ENCODE data around the gene MCM8. TPM values are rescaled to one million over a fixed set of nuclear protein-coding genes. Genes with fewer than 3 reads are reported as not detected.

Gene MCM8
- total RNA-seq, 1 donor from 2014 or later, result 7.1 TPM

DNA sequence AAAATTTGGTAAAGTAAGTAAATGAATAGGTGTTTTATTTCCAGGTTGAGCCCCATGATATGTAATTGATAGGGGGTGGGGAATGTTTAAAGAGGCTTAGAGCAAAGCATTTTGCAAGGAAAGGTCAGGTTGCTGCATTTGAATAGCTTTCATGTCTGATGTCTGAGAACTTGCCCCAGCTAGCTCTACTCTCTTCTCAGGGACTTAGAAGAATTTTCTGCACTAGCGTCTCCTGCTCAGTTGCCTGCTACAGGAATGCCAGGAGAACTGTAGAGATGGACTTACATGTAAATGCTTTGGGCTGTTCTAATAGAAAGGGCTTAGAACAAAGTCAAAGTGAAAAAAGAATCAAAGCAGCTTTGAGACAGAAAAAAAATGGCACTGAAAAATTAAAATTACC is 35.6 kb upstream of the MCM8 start:
- TF ChIP-seq, protein P1, sequence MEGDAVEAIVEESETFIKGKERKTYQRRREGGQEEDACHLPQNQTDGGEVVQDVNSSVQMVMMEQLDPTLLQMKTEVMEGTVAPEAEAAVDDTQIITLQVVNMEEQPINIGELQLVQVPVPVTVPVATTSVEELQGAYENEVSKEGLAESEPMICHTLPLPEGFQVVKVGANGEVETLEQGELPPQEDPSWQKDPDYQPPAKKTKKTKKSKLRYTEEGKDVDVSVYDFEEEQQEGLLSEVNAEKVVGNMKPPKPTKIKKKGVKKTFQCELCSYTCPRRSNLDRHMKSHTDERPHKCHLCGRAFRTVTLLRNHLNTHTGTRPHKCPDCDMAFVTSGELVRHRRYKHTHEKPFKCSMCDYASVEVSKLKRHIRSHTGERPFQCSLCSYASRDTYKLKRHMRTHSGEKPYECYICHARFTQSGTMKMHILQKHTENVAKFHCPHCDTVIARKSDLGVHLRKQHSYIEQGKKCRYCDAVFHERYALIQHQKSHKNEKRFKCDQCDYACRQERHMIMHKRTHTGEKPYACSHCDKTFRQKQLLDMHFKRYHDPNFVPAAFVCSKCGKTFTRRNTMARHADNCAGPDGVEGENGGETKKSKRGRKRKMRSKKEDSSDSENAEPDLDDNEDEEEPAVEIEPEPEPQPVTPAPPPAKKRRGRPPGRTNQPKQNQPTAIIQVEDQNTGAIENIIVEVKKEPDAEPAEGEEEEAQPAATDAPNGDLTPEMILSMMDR (IDR thresholded peaks at IDR 0.05), result no peak
- Mint-ChIP-seq H3K36me3 (ENCODE audit: unreplicated experiment) (no peaks in the 10 kb centered on the region), H3K4me1 (ENCODE audit: unreplicated experiment) (peaks cover 15% of the 10 kb centered on the region), H3K4me3 (ENCODE audit: unreplicated experiment) (no peak overlapping the region), H3K27ac (ENCODE audit: unreplicated experiment) (no peak overlapping the region), H3K9me3 (ENCODE audit: unreplicated experiment) (no peaks in the 10 kb centered on the region), H3K27me3 (ENCODE audit: unreplicated experiment) (peaks cover 31% of the 10 kb centered on the region)
- no peak for DNase-seq (ENCODE audit: extremely low spot score, unreplicated experiment)

DNA sequence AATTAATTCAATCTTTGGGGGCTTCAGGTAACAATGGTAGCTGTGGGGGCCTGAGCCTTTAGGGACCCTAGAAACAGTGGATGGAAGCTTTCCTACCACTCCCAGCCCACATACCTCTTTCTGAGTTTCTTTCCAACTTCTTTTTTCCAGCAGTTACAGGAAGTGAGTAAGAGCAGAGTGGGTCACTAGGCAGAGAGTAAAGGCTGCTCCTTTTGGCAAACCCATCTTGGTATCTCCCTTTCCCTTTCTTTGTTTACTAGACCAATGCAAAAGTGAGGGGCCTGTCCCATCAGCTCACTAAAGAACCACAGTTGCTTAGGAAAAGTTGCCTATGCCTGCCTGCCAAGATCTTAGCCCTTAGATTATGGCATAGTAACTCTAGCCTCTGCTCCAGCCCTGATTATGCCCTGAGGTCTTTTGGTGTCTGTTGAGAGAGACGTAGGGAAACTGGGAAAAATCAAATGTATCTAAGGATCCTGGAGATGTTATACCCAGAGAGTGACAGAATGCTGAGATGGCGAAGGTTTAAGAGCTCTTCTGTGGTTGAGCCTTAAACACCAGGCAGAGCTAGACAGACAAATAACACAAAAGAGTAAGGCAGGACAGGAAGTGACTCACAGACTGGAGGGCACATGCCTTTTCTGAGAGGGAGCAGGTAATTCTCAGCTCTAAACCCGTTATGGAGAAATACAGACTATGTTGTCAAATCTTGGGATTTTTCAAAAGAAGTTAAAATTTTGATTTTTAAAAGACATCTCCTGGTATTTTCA is 31.4 kb upstream of the MCM8 start:
- Mint-ChIP-seq H3K4me3 (ENCODE audit: unreplicated experiment) (no peak overlapping the region), H3K36me3 (ENCODE audit: unreplicated experiment) (no peaks in the 10 kb centered on the region), H3K4me1 (ENCODE audit: unreplicated experiment) (peaks cover 6% of the 10 kb centered on the region), H3K27ac (ENCODE audit: unreplicated experiment) (no peak overlapping the region), H3K27me3 (ENCODE audit: unreplicated experiment) (peaks cover 18% of the 10 kb centered on the region), H3K9me3 (ENCODE audit: unreplicated experiment) (no peaks in the 10 kb centered on the region)
- DNase-seq (ENCODE audit: extremely low spot score, unreplicated experiment), result no peak
- TF ChIP-seq, protein P1 (IDR thresholded peaks at IDR 0.05), result no peak

DNA sequence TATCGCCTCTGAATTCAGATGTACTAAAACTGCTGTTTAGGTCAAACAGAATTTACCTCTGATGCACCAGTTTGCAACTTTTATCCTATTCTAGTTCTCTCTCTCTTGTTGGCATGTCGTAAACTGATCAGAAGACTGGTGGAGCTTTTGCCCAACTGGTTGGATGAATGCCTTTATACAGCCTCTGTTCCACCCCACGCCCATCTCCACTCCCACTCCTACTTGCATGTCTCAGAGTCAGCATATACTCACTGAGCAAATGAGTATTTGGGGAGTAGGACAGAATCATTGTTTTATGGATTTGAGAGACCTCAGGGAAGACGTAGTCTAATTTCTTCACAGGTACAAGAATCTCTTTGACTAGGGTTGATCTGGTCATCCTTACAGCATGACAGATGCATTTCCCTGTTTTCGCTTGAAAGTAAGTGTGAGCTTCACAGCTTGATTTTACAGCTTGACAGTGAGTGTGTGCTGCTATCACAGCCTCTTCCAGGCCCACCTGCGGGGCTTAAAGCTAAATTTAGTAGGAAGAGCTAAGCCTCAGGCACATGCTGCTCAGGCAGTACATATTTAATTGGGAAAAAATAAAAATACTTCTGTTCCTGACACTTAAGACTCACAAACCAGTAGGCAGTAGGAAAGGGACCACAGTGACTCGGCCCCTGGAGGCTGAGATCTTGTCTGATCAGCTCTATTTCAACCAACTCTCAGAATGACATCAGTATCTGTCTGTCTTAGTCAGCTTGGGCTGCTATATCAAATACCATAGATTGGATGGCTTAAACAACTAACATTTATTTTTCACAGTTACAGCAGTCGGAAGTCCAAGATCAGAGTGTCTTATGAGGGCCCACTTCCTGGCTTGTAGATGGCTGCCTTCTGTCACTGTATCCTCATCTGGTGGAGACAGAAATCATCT is 30.6 kb upstream of the MCM8 start:
- DNase-seq (ENCODE audit: extremely low spot score, unreplicated experiment), result no peak
- Mint-ChIP-seq H3K27me3 (ENCODE audit: unreplicated experiment) (peaks cover 13% of the 10 kb centered on the region), H3K27ac (ENCODE audit: unreplicated experiment) (no peak overlapping the region), H3K9me3 (ENCODE audit: unreplicated experiment) (no peaks in the 10 kb centered on the region), H3K4me3 (ENCODE audit: unreplicated experiment) (no peak overlapping the region), H3K36me3 (ENCODE audit: unreplicated experiment) (no peaks in the 10 kb centered on the region), H3K4me1 (ENCODE audit: unreplicated experiment) (peaks cover 6% of the 10 kb centered on the region)
- TF ChIP-seq, protein P1 (IDR thresholded peaks at IDR 0.05), result no peak

DNA sequence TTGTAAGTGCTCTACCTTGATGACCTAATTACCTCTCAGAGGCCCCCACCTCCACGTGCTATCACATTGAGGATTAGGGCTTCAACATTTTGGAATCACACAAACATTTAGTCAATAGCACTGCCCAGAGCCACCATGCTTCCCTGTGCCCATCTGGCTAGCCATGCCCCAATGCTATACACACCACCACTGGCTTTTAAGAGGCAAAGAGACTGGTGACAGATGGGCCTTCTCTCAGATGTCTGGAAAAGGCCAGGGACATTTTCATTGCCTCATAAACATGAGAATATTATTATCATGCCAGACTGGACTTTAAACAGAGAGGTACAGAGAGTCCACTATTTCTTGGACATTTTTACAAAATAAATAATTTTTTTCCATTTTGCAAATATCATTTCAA is 29.9 kb upstream of the MCM8 start:
- H3K27ac Mint-ChIP-seq (ENCODE audit: unreplicated experiment), result no peak overlapping the region
- no peaks in the 10 kb centered on the region for H3K9me3 Mint-ChIP-seq (ENCODE audit: unreplicated experiment)
- H3K36me3 Mint-ChIP-seq (ENCODE audit: unreplicated experiment), result no peaks in the 10 kb centered on the region
- no peak overlapping the region for H3K4me3 Mint-ChIP-seq (ENCODE audit: unreplicated experiment)
- H3K27me3 Mint-ChIP-seq (ENCODE audit: unreplicated experiment), result peaks cover 11% of the 10 kb centered on the region
- peaks cover 6% of the 10 kb centered on the region for H3K4me1 Mint-ChIP-seq (ENCODE audit: unreplicated experiment)
- TF ChIP-seq, protein P1 (IDR thresholded peaks at IDR 0.05), result no peak
- no peak for DNase-seq (ENCODE audit: extremely low spot score, unreplicated experiment)

DNA sequence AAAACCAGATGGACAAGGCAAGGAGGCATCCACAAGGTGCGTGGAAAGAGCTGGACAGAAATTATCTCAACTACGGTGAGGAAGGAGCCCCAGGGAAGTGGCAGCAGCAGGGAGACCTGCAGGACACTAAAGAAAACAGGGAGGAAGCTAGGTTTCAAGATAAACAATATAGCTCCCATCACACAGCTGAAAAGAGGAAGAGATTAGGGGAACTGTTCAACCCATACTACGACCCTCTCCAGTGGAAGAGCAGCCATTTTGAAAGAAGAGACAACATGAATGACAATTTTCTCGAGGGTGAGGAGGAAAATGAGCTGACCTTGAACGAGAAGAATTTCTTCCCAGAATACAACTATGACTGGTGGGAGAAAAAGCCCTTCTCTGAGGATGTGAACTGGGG is 27.0 kb upstream of the MCM8 start:
- no peak overlapping the region for H3K27ac Mint-ChIP-seq (ENCODE audit: unreplicated experiment)
- no peak overlapping the region for H3K4me3 Mint-ChIP-seq (ENCODE audit: unreplicated experiment)
- peaks cover 21% of the 10 kb centered on the region for H3K27me3 Mint-ChIP-seq (ENCODE audit: unreplicated experiment)
- no peaks in the 10 kb centered on the region for H3K36me3 Mint-ChIP-seq (ENCODE audit: unreplicated experiment)
- DNase-seq (ENCODE audit: extremely low spot score, unreplicated experiment), result no peak
- peaks cover 6% of the 10 kb centered on the region for H3K4me1 Mint-ChIP-seq (ENCODE audit: unreplicated experiment)
- TF ChIP-seq, protein P1 (IDR thresholded peaks at IDR 0.05), result no peak
- no peaks in the 10 kb centered on the region for H3K9me3 Mint-ChIP-seq (ENCODE audit: unreplicated experiment)
